GM12891 (cell line): ENCODE data around the gene GIMAP5.

Source experiments
- SPI1 ChIP-seq: IDR thresholded peaks from 2 replicates; pipeline ENCODE4 v1.6.1; 2011; ENCODE audit warnings: low read depth, low read length, control low read depth
- TAF1 ChIP-seq: IDR thresholded peaks from 2 replicates; pipeline ENCODE4 v1.6.1; 2011; ENCODE audit warnings: low read depth, low read length, control low read depth

- TF ChIP-seq TAF1 (no peak), SPI1 (no peak)
Observed at GRCh38 chr7:150781961-150782360, 44.7 kb downstream of the GIMAP5 start.
